Iris pigment epithelial cell (primary cell): Measurements from ENCODE around the gene MPPED1.

ENCODE experiments used
- DNase-seq: peaks from one replicate; pipeline ENCODE4 v3.0.0-alpha.2; 2011; ENCODE audit warnings: low read depth

Gene MPPED1

DNA sequence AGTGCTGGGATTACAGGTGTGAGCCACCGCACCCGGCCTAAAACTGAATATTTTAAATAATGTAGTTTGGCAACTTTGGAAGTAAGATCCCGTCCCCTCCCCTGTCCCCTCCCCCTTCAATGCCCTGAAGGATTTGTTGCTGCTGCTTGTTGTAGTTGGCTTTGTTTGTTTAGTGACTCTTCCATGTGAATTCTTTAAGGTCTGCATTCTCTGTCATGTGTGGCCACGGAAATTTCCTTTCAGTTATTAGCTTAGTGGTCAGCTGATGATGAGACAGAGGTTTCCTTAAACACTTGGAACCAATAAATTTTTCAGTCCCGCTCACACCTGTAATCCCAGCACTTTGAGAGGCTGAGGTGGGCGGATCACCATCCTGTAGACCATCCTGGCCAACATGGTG lies 109.9 kb downstream of the MPPED1 start:
- DNase-seq: no peak

DNA sequence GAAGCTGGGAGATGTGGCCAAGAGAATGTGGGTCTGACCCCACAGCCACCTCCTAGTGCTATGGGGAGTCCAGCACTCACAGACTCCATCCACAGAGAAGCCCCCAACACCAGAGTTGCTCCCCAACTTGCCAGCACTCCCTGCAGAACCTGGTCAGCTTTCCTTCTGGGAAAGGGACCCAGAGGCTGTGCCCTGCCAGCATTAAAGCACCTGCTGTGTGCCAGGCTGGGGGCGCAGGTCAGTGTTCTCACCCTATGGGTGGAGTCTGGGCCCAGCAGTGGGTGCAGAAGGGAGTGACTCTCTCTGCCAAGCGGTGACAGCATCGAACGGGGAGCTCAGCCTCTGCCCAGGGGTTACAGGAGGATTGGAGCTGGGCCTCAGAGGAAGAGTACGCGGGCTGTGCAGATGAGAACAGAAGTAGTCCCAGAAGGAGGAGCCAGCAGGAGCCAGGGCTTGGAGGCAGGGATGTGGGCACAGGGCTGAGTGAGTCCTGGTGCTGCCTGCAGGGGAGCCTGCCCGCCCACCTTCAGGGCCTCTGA lies 114.4 kb downstream of the MPPED1 start:
- no peak for DNase-seq

DNA sequence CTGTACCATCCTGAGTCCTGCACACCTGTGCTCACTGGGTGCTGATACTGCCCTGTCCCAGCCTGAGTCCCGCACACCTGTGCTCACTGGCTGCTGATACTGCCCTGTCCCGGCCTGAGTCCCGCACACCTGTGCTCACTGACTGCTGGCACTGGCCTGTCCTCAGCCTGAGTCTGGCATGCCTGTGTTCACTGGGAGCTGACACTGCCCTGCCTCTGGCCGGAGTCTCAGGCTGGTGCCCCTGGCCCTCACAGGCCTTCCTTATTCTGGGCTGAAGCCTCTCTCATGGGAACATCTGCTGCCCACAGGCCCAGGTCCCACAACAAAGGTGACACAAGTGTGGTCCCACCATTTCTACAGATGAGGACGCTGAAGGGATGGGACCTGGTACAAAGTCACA lies 115.1 kb downstream of the MPPED1 start:
- DNase-seq: no peak

DNA sequence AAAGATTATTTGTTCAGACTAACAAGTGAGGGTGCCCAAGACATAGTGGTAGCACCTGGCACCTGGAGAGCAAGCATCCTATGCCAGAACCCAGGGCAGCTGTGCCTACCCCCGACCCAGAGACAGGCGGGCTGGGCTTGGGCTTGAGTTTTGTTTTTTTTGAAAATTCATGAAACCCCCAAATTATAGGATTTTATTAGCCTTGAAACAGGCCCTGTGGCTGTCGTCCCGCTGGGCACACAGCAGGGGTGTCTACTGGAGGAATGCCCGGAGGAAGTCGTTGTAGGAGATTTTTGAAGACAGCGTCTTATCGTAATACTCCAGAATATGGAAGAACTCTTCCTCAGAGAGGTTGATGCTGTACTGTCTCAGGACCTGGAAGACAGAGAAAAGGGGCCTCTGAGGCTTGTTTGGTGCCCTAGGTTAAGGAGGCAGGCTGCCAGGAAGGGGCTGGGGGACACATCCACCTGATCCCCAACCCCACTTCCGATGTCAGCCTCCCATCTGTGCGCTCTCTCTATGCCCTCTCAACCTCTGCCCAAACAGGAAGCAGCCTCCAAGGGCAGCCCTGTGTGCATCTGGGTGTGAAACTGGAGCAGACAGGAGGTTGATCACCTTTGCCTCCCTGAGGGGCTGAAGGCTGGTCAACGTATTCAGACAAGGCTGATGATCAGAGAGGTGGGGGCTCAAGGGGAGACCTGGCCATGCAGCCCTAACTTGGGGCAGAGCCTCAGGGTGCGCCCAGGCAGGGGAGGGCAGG lies 117.0 kb downstream of the MPPED1 start:
- DNase-seq: no peak

DNA sequence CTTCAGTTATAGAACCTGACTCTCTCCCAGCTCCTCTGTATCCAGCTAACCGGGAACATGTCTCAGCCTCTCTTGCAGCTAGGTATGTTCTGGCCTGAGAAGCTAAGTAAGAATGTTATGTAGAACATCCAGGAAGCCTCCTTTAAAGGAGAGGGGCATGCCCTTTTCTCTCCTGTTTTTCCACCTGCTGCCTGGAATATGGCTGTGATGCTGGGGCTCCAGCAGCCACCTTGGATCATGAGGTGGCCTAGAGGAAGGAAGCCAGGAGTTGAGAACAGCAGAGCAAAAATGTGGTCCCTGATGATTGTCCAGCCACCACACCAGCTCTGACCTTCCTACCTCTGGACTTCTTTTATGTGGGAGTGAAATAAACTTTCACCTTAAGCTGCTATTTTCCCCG lies 117.6 kb downstream of the MPPED1 start:
- no peak for DNase-seq

DNA sequence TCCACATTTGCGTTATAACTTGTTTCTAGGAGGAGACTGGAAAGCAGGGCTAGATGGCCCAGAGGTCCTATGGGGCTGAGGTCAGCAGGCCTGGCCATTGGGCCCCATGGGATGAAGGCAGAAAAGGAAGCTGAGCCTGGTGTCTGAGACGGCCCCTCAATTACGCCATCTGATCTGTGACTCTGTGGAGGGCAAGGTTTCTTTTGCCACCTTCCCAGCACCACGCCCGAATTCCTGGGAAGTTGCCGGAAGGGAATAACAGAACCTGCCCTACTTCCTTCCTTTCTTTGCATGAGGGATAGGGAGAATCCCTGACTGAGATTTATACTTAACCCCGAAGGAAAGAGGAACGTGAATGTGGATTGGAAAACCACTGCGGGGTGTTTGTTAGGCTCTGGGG lies 118.1 kb downstream of the MPPED1 start:
- DNase-seq: no peak

DNA sequence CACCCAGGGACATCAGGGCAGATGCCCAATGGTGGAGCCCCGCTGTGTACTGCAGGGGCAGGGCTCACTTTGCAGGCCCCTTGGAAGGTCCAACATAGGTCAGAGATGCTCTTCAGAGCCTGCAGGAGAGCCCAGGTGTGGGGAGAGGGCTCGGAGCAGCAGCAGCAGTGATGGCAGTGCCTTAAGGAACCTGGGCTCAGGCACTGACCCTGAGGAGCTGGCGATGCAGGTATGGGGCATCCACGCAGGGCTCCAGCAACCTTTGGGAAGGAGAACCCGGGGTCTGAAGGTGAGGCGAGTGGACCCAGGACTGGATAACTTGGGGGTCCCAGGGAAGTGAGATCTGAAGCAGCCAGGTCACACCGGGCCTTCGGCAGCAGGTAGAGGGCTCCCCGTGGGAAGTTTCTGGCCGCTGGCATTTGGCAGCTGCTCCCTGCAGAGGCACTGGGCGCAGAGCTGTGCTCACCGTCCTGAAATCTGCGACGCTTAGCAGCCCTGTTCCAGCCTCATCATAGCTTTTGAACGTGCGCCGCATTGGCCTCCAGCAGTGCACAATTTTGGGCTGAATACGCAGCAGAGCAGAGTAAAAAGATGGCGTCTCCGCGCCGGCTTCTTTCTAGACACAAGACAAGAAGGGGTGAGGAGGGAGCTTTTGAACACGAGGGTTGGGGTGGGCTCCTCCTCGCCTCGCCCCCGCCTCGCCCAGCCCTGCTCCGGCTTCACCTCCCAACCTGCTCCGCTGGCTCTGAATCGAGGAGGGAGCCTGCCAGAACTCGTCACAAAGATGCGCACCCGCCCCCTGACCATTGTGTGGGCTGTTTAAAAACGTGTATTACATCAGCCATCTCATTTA lies 118.8 kb downstream of the MPPED1 start:
- no peak for DNase-seq

DNA sequence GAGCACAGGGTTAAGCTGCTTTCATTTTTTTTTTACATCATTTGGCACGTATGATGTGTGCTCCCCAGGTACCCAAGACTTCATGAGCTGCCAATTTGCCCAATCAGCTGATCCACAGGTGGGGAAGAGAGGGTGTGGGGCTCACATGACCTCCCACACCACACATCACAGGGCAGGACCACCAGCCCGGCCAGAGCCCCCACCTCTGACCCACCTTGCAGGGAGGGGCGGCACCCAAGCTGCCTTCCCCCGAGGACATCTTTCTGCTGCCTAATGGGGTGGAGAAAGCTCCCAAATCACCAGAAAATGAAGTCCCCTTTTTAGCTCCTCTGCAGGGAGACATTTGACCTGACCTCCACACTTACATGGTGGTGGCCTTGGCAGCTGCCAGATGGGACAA lies 119.8 kb downstream of the MPPED1 start:
- DNase-seq: no peak

DNA sequence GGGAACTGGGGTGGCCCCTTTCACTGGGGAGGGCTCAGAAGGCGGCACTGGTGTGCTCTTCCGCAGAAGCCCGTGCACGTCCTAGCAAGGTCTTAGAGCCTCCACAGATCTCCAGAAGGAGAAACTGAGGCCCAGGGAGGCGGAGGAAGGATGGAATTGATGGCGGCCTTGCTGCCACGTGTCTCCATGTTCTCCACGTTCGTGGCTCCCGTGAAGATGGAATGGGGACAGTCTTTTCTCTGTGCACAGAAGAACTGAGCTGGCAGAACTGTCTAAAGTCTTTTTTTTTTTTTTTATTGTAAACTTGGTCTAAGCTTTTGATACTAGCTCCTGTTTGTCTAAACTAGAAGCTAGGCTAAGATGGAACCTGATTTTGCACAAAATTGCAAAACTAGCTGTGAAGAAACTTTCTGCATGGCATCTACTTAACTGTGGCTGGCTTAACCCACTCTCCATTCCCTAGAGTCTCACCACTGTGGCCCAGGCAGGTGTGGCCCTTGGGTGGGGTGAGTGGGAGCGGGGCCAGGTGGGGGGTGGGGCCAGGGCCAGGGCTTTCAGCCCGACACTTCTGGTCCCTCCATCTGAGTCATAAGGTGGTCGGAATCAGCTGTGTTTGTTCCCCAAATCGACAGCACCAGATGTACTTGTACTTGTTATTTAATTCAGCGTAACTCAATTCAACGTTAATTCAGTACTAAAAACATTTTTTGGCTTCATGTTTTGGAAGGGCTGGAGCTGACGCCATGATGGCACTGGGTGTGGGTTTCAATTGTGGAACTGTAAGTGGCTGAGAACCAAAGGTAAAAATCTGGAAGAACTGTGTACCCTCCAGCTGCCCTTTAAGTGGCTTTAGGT lies 120.7 kb downstream of the MPPED1 start:
- no peak for DNase-seq

DNA sequence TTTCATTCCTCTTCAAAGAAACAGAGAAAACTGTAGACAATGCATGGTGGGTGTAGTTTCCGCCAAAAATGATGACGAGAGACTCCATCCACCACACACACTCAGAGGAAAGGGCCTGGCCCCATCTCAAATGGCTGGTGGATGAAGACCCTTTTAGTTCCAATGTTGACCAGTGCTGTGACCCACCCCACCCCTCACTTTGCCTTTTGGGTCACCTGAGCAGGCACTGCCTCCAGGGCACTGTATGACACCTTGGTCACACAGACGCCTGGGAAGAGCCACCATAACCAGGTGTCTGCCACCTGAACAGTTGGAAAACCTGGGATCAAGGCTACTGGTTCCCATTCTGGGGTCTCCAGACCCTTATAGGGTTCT lies 121.3 kb downstream of the MPPED1 start:
- DNase-seq: no peak

DNA sequence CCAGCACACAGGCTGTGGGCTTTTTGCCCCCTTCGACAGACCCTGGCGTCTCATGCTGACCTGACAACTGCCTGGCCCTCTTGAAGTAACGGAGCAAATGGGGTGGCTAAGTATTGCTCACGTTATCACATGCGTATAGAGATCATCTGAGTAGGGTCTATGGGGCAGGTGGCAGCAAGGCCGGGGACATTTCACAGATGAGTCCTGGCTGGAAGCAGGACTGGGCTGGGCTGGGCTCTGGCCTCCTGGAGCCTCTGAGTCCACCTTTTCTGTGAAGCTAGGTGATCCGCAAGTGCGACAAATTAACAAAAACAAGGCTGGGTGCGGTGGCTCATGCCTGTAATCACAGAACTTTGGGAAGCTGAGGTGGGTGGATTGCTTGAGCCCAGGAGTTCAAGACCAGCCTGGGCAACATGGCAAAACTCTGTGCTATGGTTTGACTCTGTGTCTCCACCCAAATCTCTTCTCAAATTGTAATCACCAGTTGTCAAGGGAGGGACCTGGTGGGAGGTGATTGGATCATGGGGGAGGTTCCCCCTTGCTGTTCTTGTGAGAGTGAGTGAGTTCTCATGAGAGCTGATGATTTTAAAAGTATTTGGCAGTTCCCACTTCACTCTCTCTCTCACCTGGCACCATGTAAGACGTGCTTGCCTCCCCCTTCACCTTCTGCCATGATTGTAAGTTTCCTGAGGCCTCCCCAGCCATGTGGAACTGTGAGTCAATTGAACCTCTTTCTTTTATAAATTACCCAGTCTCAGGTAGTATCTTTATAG lies 122.0 kb downstream of the MPPED1 start:
- DNase-seq: no peak

DNA sequence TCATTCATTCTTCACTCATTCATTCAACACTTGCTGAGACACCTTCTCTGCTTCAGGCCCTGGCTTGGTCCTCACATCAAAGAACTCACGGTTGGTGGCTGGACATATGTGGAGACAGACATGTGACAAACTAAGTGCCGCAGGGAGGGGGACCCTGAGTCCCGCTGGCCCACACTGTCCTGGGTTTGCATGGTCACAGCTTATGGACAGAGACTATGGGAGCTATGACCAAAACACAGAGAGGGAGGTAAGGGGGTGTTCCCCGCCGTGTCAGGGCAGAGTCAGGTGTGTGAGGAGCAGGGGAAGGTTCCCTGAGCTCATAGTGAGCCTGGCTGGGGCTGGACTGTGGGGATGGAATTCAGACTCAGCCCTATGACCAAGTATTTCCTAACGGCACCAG lies 123.1 kb downstream of the MPPED1 start:
- DNase-seq: no peak

DNA sequence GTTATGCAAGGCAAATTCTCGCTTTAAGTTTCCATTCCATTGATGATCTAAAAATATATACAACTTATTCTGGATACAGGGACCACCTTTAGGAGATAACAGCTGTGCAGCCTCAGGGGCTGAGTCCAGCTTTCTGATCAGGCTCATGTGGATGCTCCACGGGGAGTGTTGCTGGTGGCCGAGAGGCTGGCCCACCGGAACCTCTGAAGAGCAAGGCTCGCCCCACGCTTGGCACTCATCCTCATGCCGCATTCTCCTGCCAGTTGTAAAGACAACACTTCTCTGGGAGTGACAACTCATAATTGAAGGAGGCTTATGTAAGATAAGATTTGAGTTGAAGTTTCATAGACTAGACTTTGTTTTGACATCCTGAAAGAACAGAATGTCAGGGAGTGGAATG lies 123.5 kb downstream of the MPPED1 start:
- DNase-seq: no peak

DNA sequence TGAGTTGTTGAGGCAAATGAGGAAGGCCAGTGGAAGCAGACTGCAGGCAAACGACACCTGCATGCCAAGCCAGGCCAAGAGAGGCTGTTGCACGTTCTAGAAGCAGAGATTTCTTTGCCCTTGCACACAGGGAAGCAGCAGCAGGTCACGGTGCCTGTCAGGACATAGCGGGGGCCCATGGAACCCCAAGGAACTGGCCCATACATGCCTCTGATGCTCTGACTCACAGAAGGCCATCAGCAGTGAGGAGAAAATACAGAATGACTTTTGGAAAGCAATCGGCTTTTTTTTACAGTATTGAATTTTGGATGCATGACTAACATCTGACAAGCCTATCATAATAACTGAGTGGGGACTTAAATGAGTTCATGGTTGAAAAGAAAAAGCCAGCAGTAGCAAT lies 123.9 kb downstream of the MPPED1 start:
- DNase-seq: no peak

DNA sequence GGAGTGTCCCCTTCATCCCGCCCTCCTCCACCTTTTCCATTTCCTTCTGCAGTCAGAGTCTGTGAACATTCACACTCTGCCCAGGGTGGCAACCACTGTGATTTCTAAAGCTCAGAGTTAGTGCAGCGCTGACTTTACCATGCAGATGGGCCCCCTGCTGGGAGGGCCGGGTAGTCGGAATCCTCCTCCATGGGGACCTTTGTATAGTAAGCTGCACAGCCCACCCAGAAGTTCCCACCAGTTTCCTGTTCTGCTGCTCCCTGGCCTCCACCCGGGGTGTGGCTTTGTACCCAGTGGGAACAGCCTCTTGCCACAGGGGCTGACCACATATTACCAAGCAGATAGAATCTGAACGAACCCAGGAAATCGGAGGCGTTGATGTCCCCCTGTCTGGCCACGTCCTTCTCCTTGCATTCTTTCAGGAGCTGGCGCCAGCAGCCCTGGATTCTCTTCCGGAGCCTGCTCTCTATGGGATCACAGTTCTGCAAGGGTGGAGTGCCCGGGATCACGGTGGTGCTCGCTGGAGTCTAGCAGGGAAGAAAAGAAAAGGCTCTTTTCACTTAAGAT lies 125.3 kb downstream of the MPPED1 start:
- DNase-seq: no peak

DNA sequence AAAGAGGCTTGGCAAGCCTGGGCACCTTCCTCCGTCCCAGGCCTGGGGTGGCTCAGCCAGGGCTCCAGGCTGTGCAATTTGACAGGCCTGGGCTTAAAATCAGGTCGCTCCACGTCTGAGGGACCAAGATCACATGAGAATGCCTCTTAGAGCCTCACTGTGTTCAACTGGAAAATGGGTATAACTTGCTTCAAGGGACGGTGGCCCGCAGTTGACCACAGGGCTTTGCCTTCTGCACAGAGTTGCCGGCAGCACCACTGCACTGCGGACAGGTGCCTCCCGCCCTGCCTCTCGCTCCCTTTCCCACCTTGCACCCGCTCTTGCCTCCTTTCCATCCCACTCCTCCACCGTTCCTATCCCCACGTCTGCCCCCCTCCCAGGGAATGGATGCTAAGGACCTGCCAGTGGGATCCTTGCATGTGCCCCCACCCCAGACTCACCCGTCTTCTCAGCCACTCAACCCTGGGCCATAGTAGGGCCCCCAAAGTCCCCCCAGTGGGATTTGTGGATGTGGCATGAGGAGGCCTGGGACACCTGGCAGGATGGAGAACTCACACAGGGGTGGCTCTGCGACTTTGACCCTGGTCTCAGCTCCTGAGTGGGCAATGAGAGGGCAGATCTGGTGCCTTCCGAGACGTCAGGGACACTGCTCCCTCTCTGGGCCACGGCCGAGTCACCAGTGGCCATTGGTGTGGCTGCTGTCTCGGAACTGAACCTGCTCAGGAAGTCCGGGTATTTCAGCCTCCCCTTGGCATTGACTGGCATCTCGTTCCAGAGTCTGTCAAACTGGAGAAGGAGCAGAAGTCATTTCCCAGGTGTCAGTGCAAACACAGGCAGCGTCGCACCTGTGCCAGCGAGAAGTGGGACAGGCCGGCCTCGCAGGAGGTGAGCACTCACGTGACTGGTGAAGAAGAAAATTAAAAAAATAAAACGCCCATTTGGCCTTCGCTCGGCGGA lies 128.0 kb downstream of the MPPED1 start:
- no peak for DNase-seq

DNA sequence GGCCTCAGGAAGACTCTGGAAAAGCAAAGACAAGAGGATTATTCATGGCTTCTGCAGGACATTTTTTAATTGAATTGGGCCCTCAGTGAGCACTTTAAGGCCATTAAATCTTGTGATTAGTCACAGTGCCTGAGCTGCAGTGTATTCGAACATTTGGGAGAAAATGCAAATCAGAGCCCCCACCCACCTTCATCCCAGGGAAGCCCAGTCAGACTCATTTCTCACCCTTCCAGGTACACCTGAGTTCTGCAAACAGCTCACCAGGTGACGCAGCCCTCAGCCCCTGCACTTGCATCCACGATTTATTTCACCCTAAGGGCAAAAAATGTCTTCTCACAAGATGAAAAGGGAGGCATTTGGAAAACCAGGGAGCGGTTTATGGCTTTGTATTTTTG lies 128.7 kb downstream of the MPPED1 start:
- DNase-seq: no peak

DNA sequence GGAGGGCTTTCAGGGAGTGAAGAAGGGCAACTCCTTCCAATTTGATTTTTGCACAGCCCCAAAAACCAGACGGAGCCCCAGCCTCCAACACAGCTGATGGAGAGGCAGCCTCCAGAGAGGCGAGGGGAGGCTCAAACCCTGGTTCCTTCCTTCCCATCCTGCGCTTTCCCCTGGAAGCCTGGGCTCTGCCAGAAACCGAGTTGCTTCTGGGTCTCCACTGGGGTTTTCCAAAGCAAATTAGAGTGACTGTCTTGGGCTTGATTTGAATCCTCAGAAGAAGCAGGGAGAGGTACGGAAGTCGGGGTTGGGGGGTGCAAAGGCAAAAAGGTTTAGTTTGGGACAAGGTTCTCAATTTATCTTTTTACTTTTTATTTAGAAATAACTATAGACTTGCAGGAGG lies 129.2 kb downstream of the MPPED1 start:
- no peak for DNase-seq

DNA sequence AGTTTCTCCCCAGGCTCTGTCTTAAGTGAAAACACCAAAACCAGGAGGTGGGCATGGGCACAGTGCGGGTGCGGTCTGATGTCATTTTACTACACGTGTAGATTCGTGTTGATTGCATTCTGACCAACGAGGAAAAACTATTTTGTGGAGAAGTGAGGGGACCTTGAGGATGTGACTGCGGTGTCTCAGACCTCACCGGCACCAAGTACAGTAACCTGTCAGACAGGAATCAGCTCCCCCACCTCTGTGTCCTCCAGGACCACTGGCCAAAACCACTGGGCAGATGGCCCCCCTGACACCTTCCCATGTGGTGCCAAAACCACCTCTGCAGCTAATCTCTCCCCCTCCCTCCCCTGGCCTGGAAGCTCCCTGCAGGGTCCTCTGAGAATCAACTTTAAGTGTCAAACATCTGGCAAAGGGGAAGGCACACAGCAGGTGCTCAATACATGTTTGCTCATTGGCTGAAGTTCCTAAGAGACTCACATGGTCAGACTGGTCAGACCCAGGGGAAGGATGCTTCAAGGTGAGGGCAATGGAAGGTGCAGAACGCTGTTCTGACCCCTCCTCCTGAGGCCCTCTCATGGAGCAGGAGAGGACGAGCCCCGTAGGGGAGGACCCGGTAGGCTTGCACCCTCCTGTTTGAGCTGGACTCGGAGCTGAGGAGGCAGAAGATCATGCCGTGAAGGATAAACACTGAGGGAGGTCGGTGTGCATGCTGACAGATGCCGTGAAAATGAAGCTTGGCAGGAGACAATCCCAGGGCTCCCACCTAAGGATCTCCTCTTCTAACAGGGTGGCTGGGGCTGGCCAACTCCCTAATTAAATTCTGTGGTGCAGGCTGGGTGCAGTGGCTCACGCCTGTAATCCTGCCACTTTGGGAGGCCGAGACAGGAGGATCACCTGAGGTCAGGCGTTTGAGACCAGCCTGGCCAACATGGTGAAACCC lies 129.9 kb downstream of the MPPED1 start:
- DNase-seq: no peak
